Osteocyte (in vitro differentiated cells): ENCODE results near the gene APOB. TPM values are rescaled to one million over a fixed set of nuclear protein-coding genes. Genes with fewer than 3 reads are reported as not detected.

Experiments used
- DNase-seq: peaks from one replicate; pipeline ENCODE4 v3.0.0; 2021; ENCODE audit warnings: mixed read lengths; ENCODE audit not compliant: unreplicated experiment; ENCODE audit errors: extremely low spot score
- H3K27ac Mint-ChIP-seq: one replicate; pipeline ENCODE4 v1.8.0; 2021; ENCODE audit warnings: mild to moderate bottlenecking, mixed read lengths; ENCODE audit not compliant: unreplicated experiment
- H3K27me3 Mint-ChIP-seq: one replicate; pipeline ENCODE4 v1.8.0; 2021; ENCODE audit warnings: mixed read lengths; ENCODE audit not compliant: unreplicated experiment
- H3K36me3 Mint-ChIP-seq: one replicate; pipeline ENCODE4 v1.8.0; 2021; ENCODE audit warnings: mixed read lengths; ENCODE audit not compliant: unreplicated experiment
- H3K4me1 Mint-ChIP-seq: one replicate; pipeline ENCODE4 v1.8.0; 2021; ENCODE audit warnings: mixed read lengths; ENCODE audit not compliant: unreplicated experiment
- H3K4me3 Mint-ChIP-seq: one replicate; pipeline ENCODE4 v1.8.0; 2021; ENCODE audit warnings: mild to moderate bottlenecking, moderate library complexity, mixed read lengths; ENCODE audit not compliant: unreplicated experiment
- H3K9me3 Mint-ChIP-seq: one replicate; pipeline ENCODE4 v1.8.0; 2021; ENCODE audit warnings: mixed read lengths; ENCODE audit not compliant: unreplicated experiment
- total RNA-seq: library from RNA; stranded (reverse); gene quantifications from 2 replicates; pipeline ENCODE4 v1.2.1, GENCODE V29; 2021
- TF ChIP-seq, protein P1 (sequence below): fragments of 200-600 bp; sonication (generic); IDR thresholded peaks from 2 replicates; pipeline ENCODE4 v1.5.0; 2021; ENCODE audit warnings: antibody characterized with exemption, mild to moderate bottlenecking, moderate library complexity

The APOB gene
- total RNA-seq, 1 donor from 2014 or later: 0.21 TPM

DNA sequence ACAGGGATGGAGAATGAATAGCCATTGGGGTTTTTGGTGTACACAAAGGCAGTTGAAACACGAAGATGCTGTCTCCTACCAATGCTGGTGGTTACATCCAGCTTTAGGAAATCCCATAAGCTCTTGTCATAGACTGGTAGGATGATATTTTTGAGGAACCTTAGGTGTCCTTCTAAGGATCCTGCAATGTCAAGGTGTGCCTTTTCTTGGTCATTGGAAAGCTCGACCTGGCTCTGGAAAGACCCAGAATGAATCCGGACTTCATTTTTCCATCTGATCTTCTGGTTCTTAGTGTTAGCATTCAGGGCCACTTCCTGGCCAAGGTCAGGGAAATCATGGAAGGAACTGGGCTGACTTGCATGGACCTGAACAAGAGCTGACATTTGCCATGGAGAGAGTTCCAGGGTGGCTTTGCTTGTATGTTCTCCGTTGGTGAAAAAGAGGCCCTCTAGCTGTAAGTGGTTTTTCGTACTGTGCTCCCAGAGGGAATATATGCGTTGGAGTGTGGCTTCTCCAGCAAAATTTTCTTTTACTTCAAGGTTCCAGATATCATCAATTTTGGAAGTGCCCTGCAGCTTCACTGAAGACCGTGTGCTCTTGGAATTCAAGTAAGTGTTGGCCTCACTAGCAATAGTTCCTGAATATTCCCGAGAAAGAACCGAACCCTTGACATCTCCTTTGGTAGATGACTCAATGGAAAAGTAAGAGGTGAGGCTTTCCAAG, 38.0 kb downstream of the APOB start:
- TF ChIP-seq, protein P1, sequence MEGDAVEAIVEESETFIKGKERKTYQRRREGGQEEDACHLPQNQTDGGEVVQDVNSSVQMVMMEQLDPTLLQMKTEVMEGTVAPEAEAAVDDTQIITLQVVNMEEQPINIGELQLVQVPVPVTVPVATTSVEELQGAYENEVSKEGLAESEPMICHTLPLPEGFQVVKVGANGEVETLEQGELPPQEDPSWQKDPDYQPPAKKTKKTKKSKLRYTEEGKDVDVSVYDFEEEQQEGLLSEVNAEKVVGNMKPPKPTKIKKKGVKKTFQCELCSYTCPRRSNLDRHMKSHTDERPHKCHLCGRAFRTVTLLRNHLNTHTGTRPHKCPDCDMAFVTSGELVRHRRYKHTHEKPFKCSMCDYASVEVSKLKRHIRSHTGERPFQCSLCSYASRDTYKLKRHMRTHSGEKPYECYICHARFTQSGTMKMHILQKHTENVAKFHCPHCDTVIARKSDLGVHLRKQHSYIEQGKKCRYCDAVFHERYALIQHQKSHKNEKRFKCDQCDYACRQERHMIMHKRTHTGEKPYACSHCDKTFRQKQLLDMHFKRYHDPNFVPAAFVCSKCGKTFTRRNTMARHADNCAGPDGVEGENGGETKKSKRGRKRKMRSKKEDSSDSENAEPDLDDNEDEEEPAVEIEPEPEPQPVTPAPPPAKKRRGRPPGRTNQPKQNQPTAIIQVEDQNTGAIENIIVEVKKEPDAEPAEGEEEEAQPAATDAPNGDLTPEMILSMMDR: no peak
- Mint-ChIP-seq H3K9me3 (no peaks in the 10 kb centered on the region), H3K27ac (no peak overlapping the region), H3K27me3 (peaks cover 65% of the 10 kb centered on the region), H3K36me3 (no peaks in the 10 kb centered on the region), H3K4me1 (no peaks in the 10 kb centered on the region), H3K4me3 (no peak overlapping the region)
- no peak for DNase-seq

DNA sequence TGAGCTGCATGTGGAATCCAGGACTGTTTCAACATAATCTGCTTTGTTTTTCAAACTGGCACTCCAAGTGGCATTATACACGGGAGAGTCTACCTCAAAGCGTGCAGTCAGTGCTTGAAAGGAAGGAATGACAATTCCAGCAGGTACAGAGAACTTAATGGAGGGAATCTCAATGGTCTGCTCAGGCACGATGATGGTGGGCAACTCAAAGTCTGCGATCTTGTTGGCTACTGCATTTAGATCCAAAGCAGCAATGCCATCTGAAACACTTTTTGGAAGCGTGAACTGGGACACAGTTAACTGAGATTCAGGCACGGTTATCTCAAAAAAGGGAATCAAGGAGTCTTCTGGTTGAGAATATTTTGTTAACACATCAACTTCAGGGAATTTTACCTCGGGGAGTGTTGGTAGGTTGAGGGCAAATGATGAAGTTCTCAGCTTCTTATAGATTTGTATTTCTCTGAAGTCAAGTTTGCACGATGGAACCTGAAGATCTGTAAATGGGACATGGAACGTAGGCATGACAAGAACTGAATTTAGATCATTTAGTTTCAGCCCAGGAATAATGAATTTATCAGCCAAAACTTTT, 38.7 kb downstream of the APOB start:
- Mint-ChIP-seq H3K9me3 (no peaks in the 10 kb centered on the region), H3K27me3 (peaks cover 65% of the 10 kb centered on the region), H3K4me1 (no peaks in the 10 kb centered on the region), H3K36me3 (no peaks in the 10 kb centered on the region), H3K4me3 (no peak overlapping the region), H3K27ac (no peak overlapping the region)
- no peak for DNase-seq
- TF ChIP-seq, protein P1: no peak

DNA sequence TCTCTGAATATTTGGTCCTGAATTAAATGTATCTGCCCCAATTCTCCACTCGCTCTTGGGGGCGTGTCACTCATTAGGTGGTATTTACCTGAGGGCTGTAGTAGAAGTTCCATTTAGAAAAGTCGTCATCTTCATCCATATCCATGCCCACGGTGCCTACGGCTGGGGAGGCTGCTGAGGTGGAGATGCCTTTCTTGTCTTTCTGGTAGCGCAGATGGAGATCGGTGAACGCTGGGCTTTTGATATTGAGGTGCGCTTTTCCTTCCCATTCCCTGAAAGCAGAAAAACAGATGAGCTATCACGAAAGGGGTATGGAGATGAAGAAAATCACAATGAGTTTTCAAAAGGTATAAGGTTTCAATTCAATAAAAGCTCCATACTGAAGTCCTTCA, 39.7 kb downstream of the APOB start:
- Mint-ChIP-seq H3K4me3 (no peak overlapping the region), H3K27ac (no peak overlapping the region), H3K27me3 (peaks cover 61% of the 10 kb centered on the region), H3K9me3 (no peaks in the 10 kb centered on the region), H3K4me1 (no peaks in the 10 kb centered on the region), H3K36me3 (no peaks in the 10 kb centered on the region)
- DNase-seq: no peak
- TF ChIP-seq, protein P1: no peak

DNA sequence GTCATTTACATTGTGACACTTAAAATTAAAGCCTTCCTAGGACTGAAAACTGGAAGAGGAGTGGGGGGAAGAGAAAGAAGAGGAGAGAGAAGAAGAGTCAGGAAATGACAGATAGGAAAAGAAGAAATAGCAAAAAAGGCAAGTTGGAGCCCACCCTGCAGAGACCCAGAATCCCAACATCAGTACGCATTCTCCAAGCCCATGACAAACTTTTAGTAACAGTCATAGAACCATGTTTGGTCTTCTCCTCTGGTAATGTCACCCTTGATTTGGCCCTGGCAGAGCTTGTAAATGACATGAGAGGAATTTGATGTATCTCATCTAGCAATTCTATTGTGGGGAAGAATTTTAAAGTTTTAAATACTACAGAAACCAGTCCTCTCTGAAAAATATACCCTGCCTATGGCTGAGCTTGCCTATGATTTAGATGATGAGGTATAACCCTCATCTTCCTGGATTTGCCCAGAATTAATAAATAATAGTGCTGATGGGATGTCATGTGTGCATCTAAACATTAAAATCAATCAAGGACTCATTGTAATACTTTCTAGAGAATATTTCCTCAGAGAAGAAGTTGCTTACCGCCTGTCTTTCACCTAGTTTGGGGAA, 40.2 kb downstream of the APOB start:
- TF ChIP-seq, protein P1: no peak
- Mint-ChIP-seq H3K9me3 (no peaks in the 10 kb centered on the region), H3K27ac (no peak overlapping the region), H3K27me3 (peaks cover 59% of the 10 kb centered on the region), H3K4me1 (no peaks in the 10 kb centered on the region), H3K36me3 (no peaks in the 10 kb centered on the region), H3K4me3 (no peak overlapping the region)
- DNase-seq: no peak

DNA sequence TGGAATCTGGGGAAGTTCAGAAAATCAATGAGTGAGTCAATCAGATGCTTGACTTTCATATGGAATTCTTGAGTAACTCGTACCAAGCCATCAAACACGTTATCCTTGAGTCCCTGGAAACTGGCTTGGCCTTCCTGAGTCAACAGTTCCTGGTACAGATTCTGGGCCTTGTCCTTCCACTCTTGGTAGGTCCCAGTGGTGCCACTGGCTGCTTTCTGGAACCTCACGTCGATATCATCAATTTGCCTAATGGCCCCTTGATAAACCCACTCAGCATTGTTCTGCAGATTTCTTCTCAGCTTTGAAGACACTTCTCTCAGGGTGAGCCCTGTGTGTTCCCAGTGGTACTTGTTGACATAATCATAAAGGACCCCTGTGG, 41.1 kb downstream of the APOB start:
- no peak overlapping the region for H3K27ac Mint-ChIP-seq
- DNase-seq: no peak
- H3K36me3 Mint-ChIP-seq: no peaks in the 10 kb centered on the region
- no peak overlapping the region for H3K4me3 Mint-ChIP-seq
- no peaks in the 10 kb centered on the region for H3K4me1 Mint-ChIP-seq
- peaks cover 50% of the 10 kb centered on the region for H3K27me3 Mint-ChIP-seq
- no peaks in the 10 kb centered on the region for H3K9me3 Mint-ChIP-seq
- TF ChIP-seq, protein P1: no peak
